ENCODE measurements around the gene PDZD4. TPM values are rescaled to one million over a fixed set of nuclear protein-coding genes. Genes with fewer than 3 reads are reported as not detected.

The PDZD4 gene
- total and polyA plus RNA-seq, 10 of the 15 experiments (the other 5 are each of a cell fraction or from before 2014, with no cell fraction given): 0.01 to 0.15 (median 0.04) TPM; not detected in 6

GRCh38 chrX:153769865-153770600 lies 60.3 kb downstream of the PDZD4 start:
- Histone ChIP-seq H2AFZ (ENCODE audit: control insufficient read depth, low read depth, low read length) (no peak overlapping the region), H3K27me3 (replicated peaks in 1 of 2; ENCODE audit: control insufficient read depth in 2 of 2, insufficient read depth in 2 of 2, low read length in 1 of 2) (no peaks in the 10 kb centered on the region), H4K20me1 (ENCODE audit: control insufficient read depth, insufficient read depth) (no peaks in the 10 kb centered on the region), H3K4me2 (ENCODE audit: control insufficient read depth, insufficient read depth) (no peak overlapping the region), H3K79me2 (ENCODE audit: control insufficient read depth, insufficient read depth, low read length) (no peaks in the 10 kb centered on the region), H3K36me3 (ENCODE audit: control insufficient read depth in 2 of 2, insufficient read depth in 2 of 2, low read length in 1 of 2) (no peaks in the 10 kb centered on the region), H3K4me3 (no peak overlapping the region), H3K27ac (ENCODE audit: control insufficient read depth, insufficient read depth) (no peak overlapping the region), H3K9ac (ENCODE audit: control insufficient read depth, insufficient read depth, low read length) (no peak overlapping the region), H3K4me1 (ENCODE audit: control insufficient read depth, insufficient read depth, low read length) (no peaks in the 10 kb centered on the region), H3K9me3 (replicated peaks; ENCODE audit: control insufficient read depth, insufficient read depth, low read length) (no peaks in the 10 kb centered on the region; the same call in 2 of the 3 replicates)
- ChIA-PET POLR2A (no interaction called here), RAD21 (ENCODE audit: unreplicated experiment) (no interaction called here), SMC1A (ENCODE audit: uncharacterized antibody, unreplicated experiment) (no interaction called here), CTCF (no interaction called here)
- intact Hi-C loops (cut with micrococcal nuclease; ENCODE audit: unreplicated experiment): no loop called here
- FAIRE-seq (no peak), ATAC-seq (no peak), DNase-seq (ENCODE audit: low read depth, low spot score) (no peak)
- in situ Hi-C loops (cut with MboI): no loop called here
- TF ChIP-seq CBX3 (IDR thresholded peaks at IDR 0.05; ENCODE audit: borderline replicate concordance, low read depth) (no peak), KAT2A (conservative IDR thresholded peaks at IDR 0.05; ENCODE audit: control insufficient read depth, low read depth, low read length) (no peak), MTA3 (IDR thresholded peaks at IDR 0.05; ENCODE audit: borderline replicate concordance, low read length) (no peak), SREBF1 (IDR thresholded peaks at IDR 0.05; ENCODE audit: low read length) (no peak), REST (IDR thresholded peaks at IDR 0.05; ENCODE audit: low read depth, low read length) (no peak), ZSCAN29 (IDR thresholded peaks at IDR 0.05) (no peak), SMAD1 (IDR thresholded peaks at IDR 0.05; ENCODE audit: low read depth, partially characterized antibody) (no peak), SUPT20H (IDR thresholded peaks at IDR 0.05; ENCODE audit: borderline replicate concordance, control insufficient read depth, low read depth, low read length) (no peak), POLR2AphosphoS5 (IDR thresholded peaks at IDR 0.05; ENCODE audit: low read length) (no peak), ELK1 (IDR thresholded peaks at IDR 0.05; ENCODE audit: low read depth, low read length) (no peak), ZNF622 (IDR thresholded peaks at IDR 0.05) (no peak), SUZ12 (IDR thresholded peaks at IDR 0.05; ENCODE audit: unreplicated experiment) (no peak), EGR1 (IDR thresholded peaks at IDR 0.05; ENCODE audit: borderline replicate concordance in 1 of 2, low read depth in 2 of 2, low read length in 2 of 2) (no peak), ZBTB33 (IDR thresholded peaks at IDR 0.05) (no peak), SMAD5 (IDR thresholded peaks at IDR 0.05; ENCODE audit: low read depth) (no peak), BHLHE40 (IDR thresholded peaks at IDR 0.05; ENCODE audit: borderline replicate concordance in 1 of 2, low read depth in 2 of 2, low read length in 1 of 2) (no peak), EED (IDR thresholded peaks at IDR 0.05; ENCODE audit: low read depth) (no peak), EP300 (IDR thresholded peaks at IDR 0.05; ENCODE audit: borderline replicate concordance in 1 of 2, control insufficient read depth in 1 of 2, low read depth in 2 of 2, low read length in 2 of 2) (no peak)
- 59% methylated on average over 23 of the region's 25 CpGs for WGBS (ENCODE audit: insufficient coverage, insufficient replicate concordance, low lambda C conversion rate, missing lambda C conversion rate)
- BruUV-seq (replicated peaks): no TSS peak

All from GM12878 (cell line).